NK-92 treated with Interleukin-12 subunit alpha and Interleukin-12 subunit beta, amount 100 ng/mL, for 24 hours (cell line): ENCODE measurements around the gene CUL9.

Experiments
- DNase-seq: peaks from one replicate; lab custom pipeline; 2025; lab: John Stamatoyannopoulos, UW

CUL9 gene

DNA sequence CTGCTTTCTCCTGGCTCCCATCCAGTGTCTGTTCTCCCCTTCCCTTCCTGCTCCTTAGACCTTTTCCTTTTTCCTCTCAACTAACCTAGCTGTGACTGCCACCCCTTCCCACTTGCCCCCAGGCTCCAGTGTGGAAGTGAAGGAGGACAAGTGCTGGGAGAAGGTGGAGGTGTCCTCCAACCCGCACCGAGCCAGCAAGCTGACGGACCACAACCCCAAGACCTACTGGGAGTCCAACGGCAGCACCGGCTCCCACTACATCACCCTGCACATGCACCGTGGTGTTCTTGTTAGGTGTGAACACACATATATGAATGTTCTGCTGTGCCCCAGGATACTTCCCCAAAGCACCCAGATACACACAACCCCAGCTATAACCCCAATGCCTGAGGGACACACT is 18.5 kb downstream of the CUL9 start:
- no peak for DNase-seq

DNA sequence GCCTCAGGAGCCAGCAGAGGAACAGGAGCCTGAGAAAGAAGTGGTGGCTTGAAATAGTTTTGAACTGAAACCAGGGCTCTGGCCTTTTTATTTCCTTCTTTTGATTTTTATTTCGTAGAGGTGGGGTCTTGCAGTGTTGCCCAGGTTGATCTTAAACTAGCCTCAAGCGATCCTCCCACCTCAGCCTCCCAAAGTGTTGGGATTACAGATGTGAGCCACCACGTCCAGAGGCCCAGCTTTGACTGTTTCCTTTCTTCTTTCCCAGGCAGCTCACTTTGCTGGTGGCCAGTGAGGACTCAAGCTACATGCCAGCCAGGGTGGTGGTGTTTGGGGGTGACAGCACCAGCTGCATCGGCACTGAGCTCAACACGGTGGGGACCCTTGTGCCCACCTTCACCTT is 20.5 kb downstream of the CUL9 start:
- no peak for DNase-seq

DNA sequence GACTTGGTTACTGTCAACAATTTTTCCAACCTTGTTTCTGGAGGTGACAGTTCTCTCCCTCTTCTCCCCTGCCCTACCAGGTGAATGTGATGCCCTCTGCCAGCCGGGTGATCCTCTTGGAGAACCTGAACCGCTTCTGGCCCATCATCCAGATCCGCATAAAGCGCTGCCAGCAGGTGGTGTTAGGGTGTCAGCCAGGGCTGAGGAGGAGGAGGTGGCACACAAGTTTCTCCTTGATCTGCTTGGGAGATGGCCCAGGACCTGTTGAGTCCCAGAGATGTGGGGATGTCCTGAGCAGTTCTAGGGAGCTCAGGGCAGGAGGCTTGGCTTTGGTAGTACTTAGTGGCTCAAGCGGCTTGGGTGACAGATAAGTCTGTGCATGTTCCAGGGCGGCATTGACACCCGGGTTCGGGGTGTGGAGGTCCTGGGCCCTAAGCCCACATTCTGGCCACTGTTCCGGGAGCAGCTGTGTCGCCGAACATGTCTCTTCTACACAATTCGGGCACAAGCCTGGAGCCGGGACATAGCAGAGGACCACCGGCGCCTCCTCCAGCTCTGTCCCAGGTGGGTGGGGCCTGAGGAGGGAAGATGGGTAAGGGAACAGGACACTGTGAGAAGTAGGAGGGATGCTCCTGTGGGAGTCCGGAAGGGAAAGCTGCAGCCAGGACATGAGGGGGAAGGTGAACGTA is 21.2 kb downstream of the CUL9 start:
- no peak for DNase-seq

DNA sequence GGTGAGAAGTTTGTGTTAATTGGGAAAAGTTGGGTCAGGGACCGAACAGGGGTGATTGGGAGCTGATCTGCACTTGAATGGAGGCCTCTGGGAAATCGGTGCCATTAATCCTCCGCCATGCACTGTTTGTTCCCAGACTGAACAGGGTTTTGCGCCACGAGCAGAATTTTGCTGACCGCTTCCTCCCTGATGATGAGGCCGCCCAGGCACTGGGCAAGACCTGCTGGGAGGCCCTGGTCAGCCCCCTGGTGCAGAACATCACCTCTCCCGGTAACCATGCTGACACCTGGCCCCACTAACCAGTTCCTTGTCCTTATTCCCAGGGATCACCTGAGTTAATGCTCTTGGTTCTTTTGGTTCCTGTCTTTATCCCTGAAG is 21.7 kb downstream of the CUL9 start:
- DNase-seq: no peak

DNA sequence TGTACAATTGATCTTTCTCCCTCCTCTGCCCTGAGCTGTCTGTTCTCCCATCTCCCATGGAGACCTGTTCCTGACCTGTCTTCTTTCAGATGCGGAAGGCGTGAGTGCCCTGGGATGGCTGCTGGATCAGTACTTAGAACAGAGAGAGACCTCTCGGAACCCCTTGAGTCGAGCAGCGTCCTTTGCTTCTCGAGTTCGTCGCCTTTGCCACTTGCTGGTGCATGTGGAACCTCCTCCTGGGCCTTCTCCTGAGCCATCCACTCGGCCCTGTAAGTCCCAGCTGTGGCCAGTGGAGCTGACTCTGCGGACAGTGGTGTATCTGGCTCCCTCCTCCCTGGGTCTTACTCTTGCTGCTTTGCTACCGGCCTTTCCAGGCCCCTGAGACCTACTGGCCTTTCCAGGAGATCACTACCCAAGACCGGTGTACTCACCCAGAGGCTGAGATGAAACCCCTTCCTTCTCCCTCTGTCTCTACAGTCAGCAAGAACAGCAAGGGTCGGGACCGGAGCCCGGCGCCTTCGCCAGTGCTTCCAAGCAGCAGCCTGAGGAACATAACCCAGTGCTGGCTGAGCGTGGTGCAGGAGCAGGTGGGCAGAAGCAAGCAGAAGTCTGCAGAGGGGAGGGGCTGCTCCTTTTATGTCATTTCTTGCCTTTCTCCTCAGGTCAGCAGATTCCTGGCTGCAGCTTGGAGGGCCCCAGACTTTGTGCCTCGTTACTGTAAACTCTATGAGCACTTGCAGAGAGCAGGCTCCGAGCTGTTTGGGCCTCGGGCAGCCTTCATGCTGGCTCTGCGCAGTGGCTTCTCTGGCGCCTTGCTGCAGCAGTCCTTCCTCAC is 22.5 kb downstream of the CUL9 start:
- no peak for DNase-seq

DNA sequence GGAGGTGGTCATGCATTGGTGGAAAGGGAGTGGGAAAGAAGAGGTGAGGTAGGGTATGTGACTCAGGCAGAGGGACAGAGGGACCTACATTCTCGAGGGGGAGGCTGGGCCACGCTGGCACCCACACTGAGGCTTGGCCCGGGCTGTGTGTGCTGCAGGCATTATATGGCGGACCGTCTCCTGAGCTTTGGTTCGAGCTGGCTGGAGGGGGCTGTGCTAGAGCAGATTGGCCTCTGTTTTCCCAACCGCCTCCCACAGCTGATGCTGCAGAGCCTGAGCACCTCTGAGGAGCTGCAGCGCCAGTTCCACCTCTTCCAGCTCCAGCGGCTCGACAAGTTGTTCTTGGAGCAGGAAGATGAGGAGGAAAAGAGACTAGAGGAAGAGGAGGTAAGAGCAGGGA is 23.9 kb downstream of the CUL9 start:
- DNase-seq: no peak

DNA sequence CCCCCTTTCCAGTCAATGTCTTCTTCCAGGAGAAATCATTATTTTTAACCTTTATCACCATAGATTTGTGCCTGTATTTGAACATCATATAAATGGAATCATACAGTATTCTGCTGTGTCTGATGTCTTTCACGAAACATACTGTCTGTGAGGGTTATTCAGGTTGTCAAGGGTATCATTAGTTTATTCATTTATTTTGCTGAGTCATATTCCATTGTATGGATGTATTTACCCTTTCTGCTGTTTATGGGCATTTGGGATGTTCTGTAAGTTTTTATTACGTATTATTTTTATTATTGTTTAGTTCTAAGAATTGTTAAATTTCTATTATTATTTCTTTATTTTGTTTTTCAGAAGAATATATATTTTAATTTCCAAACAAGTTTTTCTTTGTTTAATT is 25.3 kb downstream of the CUL9 start:
- DNase-seq: no peak

DNA sequence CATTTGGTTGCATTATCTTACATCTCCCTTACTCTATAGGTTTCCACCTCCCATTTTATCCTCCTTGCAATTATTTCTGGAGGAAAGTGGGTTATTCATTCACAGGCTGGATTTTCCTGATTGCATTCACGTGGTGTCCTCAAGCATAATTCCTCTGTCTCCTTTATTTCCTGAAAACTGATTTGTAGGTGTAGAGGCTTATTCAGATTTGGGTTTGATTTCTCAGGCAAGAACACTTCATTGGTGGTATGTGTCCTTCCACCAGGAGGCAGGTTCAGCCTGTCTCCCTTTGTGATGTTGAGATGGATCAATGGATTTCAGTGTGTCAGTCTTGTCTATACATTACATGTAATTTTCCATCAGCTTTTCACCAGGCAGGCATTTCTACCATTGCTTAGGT is 30.0 kb downstream of the CUL9 start:
- no peak for DNase-seq

DNA sequence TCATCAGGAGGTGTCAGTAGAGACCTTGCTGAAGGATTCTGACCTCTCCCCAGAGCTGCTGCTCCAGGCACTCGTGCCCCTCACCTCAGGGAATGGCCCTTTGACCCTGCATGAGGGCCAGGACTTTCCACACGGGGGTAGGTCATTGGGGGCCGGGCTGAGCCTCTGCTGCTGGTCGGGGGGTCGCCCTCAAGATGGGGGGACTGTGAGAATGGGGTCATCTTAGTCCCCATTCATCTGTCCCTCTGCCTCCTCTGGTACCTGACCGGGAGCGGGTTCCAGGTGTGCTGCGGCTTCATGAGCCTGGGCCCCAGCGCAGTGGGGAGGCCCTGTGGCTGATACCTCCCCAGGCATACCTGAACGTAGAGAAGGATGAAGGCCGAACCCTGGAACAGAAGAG is 31.4 kb downstream of the CUL9 start:
- DNase-seq: no peak

DNA sequence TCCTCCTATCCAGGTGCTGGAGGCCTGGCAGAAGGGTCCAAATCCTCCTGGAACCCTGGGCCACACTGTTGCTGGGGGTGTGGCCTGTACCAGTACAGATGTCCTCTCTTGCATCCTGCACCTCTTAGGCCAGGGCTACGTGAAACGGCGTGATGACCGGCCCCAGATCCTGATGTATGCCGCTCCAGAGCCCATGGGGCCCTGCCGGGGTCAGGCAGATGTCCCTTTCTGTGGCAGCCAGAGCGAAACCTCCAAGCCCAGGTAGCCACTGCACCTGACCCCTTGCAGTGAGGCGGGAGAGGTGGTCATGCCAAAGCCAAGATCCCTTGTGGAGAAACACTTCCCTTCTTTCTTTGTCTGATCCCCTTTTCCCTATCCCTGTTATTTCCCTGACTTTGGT is 33.1 kb downstream of the CUL9 start:
- DNase-seq: no peak

DNA sequence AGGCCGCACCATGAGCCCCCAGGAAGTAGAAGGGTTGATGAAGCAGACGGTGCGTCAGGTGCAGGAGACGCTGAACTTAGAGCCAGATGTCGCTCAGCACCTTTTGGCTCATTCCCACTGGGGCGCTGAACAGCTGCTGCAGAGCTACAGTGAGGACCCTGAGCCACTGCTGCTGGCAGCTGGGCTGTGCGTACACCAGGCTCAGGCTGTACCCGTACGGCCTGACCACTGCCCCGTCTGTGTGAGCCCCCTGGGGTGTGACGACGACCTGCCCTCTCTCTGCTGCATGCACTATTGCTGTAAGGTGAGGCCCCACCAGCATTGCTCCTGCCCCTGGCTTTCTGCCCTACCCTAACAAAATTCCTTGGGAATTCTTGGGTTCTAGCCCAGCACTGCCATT is 34.2 kb downstream of the CUL9 start:
- DNase-seq: no peak

DNA sequence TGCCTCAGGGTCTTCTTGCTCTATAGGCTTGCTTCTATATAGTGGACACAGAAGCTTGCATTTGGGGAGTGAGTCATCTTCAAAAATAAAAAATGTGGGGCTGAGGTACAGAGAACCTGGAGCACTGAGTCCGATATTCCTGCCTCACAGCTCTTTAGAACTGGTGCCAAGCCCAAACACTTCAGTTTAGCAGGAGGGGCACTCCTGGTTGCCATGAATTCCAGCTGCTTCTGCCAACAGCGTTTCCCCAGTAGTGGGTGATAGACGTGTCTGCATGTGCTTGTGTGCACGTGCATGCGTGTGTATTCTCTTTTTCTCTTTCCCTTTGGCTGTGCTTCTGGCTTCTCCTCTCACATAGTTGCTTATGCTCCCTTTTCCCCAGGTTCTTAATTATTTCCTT is 35.4 kb downstream of the CUL9 start:
- no peak for DNase-seq

DNA sequence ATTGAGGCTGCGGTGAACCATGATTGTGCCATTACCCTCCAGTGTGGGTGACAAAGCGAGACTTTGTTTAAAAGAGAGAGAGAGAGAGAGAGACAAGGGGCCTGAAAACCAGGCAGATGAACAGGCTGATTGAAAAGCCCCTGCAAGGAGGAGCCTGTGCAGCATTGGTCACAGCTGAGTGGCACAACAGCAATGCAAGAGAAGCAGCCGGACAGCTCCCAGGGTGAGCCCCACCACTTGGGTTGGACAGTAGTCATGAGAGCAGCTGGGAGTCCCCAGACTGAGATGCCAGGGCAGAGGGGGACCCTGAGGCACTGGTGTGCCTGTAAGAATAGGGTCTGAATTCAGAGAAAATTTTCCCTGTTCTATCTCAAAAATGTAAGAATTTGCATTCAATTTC is 37.1 kb downstream of the CUL9 start:
- no peak for DNase-seq

DNA sequence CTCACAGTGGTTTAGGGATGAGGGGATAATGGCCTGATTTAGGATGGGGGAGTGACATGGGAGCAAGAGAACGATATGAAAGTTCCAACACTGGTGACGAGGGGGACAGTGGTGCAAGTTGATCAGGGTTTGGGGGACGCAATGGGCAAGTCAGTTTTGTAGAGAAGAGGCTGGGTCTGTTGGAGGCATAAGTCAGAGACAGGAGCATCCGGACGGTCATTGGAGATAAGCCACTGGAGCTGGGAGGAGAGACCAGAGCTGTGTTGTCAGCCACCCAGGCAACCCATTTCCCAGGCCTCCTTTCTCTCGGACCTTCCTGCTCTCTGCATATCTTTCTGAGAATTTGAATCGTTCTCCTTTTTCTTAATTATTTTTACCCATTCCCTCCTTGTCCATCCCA is 37.8 kb downstream of the CUL9 start:
- no peak for DNase-seq

DNA sequence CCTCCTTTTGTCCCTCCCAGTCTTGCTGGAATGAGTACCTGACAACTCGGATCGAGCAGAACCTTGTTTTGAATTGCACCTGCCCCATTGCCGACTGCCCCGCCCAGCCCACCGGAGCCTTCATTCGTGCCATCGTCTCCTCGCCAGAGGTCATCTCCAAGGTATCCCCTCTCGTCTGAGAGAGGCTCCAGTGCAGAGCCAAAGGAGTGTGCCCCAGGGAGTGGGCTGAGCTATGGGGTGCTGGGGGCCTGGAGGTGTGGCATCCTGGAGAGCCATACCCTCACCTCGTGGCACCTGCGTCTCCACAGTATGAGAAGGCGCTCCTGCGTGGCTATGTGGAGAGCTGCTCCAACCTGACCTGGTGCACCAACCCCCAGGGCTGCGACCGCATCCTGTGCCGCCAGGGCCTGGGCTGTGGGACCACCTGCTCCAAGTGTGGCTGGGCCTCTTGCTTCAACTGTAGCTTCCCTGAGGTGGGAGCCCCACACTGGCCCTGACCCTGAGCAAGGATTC is 38.5 kb downstream of the CUL9 start:
- DNase-seq: no peak

DNA sequence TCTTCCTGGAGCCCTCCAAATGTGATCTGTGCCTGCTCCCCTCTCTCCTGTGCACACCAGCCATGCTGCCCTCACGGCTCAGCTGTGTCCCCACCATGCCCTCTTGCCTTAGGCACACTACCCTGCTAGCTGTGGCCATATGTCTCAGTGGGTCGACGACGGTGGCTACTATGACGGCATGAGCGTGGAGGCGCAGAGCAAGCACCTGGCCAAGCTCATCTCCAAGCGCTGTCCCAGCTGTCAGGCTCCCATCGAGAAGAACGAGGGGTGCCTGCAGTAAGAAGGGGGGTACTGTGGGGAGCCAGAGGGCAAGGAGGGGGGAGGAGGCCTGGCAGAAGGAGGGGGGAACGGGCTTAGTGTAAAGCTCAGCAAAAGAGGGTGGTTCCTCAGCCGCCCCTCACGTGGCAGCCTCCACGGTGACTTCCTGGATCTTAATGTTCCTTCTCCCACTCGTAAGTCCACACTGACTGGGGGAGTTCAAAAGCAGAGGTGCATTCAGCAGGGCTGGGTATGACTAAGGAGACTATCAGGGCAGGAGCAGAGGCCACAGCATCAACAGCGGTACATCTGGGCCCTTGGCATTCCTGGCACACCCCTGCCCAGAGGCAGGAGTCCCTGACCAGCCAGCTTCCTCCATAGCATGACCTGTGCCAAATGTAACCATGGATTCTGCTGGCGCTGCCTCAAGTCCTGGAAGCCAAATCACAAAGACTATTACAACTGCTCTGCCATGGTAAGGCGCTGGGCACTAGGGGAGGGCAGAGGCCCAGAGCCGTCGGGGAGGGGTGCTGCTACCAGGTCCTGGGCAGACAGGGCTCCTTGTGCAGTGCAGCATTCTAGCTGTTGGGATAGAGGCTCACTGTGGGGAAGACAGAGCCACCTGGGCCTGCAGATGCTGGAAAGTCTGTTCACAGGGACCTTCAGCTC is 39.3 kb downstream of the CUL9 start:
- DNase-seq: no peak

DNA sequence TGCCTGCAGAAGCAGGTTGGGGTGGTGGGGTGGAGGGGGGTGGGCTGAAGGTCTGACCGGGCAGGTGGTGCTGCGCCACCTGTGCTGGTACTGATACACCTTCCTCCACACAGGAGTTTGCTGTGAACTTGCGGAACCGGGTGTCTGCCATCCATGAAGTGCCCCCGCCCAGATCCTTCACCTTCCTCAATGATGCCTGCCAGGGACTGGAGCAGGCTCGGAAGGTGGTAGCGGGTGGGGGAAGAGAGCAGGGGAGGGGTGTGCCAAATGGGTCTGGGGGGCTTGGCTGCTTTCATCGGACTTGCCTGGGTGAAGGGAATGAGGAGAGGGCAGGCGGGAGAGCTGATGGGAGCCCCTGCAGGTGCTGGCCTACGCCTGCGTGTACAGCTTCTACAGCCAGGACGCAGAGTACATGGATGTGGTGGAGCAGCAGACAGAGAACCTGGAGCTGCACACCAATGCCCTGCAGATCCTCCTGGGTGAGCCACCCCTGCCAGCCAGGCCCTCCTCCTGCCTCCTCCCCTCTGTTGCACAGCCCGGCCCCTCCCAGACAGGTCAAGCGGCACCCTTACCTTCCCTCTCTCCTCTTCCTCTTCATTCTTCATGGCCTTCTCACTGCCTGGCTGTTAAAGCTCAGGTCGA is 40.5 kb downstream of the CUL9 start:
- DNase-seq: no peak

DNA sequence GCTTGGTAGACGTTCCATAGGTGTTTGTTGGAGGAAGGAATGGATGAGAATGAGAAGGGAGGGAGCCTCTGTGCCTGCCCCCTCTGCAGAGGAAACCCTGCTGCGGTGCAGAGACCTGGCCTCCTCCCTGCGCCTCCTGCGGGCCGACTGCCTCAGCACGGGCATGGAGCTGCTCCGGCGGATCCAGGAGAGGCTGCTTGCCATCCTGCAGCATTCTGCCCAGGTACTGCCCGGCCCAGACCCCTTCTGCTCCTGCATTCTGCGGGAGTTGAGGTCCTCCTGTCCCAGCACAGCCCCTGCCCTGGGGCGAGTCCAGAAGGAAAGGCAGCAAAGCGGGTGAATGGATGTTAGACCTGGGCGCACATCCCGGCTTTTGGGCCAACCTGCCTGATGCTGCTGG is 41.2 kb downstream of the CUL9 start:
- DNase-seq: no peak

DNA sequence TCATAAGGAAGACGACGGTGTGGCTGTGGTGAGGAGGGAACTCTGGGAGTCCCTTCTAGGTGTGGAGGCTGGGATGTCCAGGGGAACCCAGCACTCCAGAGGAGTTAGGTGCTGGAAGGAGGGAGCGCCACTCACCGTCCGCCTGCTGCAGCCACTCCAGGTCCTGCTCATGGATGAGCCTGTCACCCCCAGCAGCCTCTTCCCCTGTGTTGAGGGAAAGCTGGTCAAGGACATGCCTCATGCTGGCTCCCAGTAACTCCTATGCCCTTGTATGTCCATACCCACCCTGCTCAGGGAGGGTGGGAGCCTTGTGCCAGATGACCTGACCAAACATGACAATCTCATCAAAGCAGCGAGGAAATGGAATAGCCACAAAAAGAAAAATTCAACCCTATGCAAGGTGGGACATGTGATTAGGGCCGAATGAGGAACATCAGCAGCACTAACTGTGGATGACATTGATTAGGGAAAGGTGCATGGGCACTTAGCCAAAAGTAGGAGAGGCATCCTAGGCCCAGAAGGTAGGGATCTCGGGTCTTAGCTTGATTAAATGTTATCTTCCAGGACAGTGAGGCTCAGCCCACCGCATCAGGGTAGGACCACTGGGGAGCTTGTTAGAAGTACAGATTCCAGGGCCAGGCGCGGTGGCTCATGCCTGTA is 44.3 kb downstream of the CUL9 start:
- no peak for DNase-seq

DNA sequence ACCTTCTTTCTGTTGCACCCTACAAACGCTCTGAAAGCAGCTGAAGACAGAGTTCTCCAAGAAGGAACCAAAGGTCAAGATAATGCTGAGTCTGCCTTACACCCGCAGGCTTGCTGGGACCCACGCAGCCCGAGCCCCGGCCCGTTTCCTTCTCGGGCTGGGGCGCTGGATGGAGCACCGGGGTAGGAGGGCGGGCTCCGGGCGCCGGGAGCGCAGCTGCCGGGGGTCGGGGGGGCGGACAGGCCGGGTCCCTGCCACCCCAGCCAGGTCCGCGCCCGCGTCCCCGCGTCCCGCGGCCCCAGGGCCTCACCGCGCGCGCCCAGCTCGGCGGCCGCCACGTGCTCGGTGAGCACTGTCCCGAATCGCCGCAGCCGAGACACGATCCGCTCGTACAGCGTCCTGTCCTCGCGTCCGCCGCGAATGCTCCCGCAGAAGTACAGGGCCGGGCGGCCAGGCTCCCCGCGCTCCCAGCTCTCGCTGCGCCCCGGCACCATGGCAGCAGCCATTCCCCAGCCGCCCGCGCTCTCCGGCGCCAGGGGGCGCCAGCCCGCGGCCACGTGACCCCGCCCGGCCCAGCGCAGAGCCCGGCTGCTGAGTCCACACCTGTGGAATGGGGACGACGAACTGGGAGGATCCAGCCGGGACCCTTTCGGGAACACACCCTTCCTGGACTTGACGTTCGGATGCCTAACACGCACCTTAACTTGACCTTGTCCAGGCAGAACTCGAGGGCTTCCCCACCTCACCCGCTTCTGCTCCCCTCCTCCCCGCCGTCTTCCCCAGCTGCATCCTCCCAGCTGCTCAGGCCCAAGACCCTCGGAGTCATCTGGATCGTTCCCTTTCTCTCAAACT is 47.2 kb downstream of the CUL9 start, which contains the start of gene DNPH1:
Gene DNPH1, minus strand, starts transcription at position 531 of the 852 bp plus-strand sequence. Its CDS starts 25 bp downstream, at position 506.
- peak; percentile 53 for DNase-seq
